SK-N-SH (cell line): Measurements from ENCODE around the gene FAM177B.

ENCODE experiments used
- CTCF ChIP-seq: fragments of 200-600 bp; sonication (generic); IDR thresholded peaks from 2 replicates; pipeline ENCODE4 v1.6.1; 2017; ENCODE audit warnings: antibody characterized with exemption, mild to moderate bottlenecking, moderate library complexity
- EP300 ChIP-seq, 2 experiments: IDR thresholded peaks; 2 replicates each; pipeline versions ENCODE4 v1.4.0 to v1.6.1; 2012; ENCODE audit warnings: borderline replicate concordance in 1 of 2, low read depth in 1 of 2, low read length in 1 of 2
- EZH2phosphoT487 ChIP-seq: fragments of 200-600 bp; sonication (generic); IDR thresholded peaks from 2 replicates; pipeline ENCODE4 v1.6.1; 2017; ENCODE audit warnings: low read depth, mixed run types, mild to moderate bottlenecking, antibody characterized with exemption, moderate library complexity, borderline replicate concordance
- GABPA ChIP-seq: IDR thresholded peaks from 2 replicates; pipeline ENCODE4 v1.4.0; 2012; ENCODE audit warnings: low read depth, mild to moderate bottlenecking
- MAX ChIP-seq: IDR thresholded peaks from 2 replicates; pipeline ENCODE4 v1.4.0; 2012; ENCODE audit warnings: low read depth
- NFIC ChIP-seq: IDR thresholded peaks from 2 replicates; pipeline ENCODE4 v1.4.0; 2012; ENCODE audit warnings: borderline replicate concordance
- TAF1 ChIP-seq: IDR thresholded peaks from 2 replicates; pipeline ENCODE4 v1.6.1; 2012; ENCODE audit warnings: low read depth, mild to moderate bottlenecking, low read length, moderate library complexity, borderline replicate concordance
- USF2 ChIP-seq: fragments of 150-350 bp; IDR thresholded peaks from 2 replicates; pipeline ENCODE4 v1.6.1; 2017; ENCODE audit warnings: antibody characterized with exemption, low read length, low read depth, borderline replicate concordance
- ZBTB33 ChIP-seq: IDR thresholded peaks from 2 replicates; pipeline ENCODE4 v1.4.0; 2012; ENCODE audit warnings: low read depth, borderline replicate concordance
- TF ChIP-seq, protein P1 (sequence below): IDR thresholded peaks from 2 replicates; pipeline ENCODE4 v1.4.0; 2012; ENCODE audit warnings: low read depth, borderline replicate concordance

DNA sequence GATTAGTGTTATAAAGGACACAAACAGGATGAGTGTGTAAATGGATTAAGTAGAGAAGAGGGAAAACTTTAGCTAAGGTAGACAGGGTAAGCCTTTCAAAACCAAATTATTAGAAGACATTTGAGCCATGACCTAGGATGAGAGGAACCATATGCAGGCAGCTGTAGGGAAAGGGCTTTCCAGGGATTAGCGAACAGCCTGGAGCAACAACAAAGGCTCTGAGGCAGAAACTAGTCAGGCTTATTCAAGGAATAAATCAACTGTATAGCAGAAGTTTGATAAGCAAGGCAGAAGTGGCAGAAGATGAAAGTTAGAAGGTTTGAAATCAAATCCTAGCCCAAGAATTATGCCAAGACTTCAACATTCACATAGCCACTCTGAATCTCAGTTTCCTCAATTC is 46.0 kb upstream of the FAM177B start:
- TF ChIP-seq GABPA (no peak), ZBTB33 (no peak), CTCF (no peak), MAX (no peak), NFIC (no peak), TAF1 (no peak), USF2 (no peak), EP300 (IDR thresholded peaks at IDR 0.05; ENCODE audit: borderline replicate concordance in 1 of 2, low read depth in 1 of 2, low read length in 1 of 2) (no peak), EZH2phosphoT487 (no peak)
- TF ChIP-seq, protein P1, sequence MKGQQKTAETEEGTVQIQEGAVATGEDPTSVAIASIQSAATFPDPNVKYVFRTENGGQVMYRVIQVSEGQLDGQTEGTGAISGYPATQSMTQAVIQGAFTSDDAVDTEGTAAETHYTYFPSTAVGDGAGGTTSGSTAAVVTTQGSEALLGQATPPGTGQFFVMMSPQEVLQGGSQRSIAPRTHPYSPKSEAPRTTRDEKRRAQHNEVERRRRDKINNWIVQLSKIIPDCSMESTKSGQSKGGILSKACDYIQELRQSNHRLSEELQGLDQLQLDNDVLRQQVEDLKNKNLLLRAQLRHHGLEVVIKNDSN, result no peak
